ENCODE data around the gene CNBP. TPM values are rescaled to one million over a fixed set of nuclear protein-coding genes. Genes with fewer than 3 reads are reported as not detected.
"Not testable (repeated sequence)": the region's sequence is repeated elsewhere in the genome, so short reads cannot be mapped to it uniquely, and the experiment has no call there.

The CNBP gene
- total RNA-seq, 4 donors from 2014 or later = 390 to 480 (median 421) TPM

- 69 to 71% methylated on average over 6 of the region's 6 CpGs for WGBS, 2 donors
- Histone ChIP-seq H3K9me3 (no peaks in the 10 kb centered on the region), H3K27ac (peak overlapping the region in 1 of 3 donors; percentile 35), H3K4me1 (peaks cover 9 to 16% of the 10 kb centered on the region in 2 donors), H3K27me3 (no peaks in the 10 kb centered on the region), H3K36me3 (no peaks in the 10 kb centered on the region), H3K4me3 (replicated peaks in 1 of 3) (no peak overlapping the region)
- intact Hi-C loops (cut with DNase I) = no loop called here
- TF ChIP-seq POLR2A (IDR thresholded peaks at IDR 0.05) (no peak), CTCF (IDR thresholded peaks at IDR 0.05) (no peak)
- peak; percentile 23 to 38 for DNase-seq
These were observed 42.7 kb upstream of the CNBP start for GRCh38 chr3:129226374-129226773.

- no peak for TF ChIP-seq POLR2A (IDR thresholded peaks at IDR 0.05)
- no peak for TF ChIP-seq CTCF (IDR thresholded peaks at IDR 0.05)
- intact Hi-C loops (cut with DNase I) = no loop called here
- Histone ChIP-seq H3K27ac (peak overlapping the region; percentile 4 to 35 (median 24)), H3K9me3 (no peaks in the 10 kb centered on the region), H3K27me3 (no peaks in the 10 kb centered on the region), H3K4me1 (peaks cover 9 to 16% of the 10 kb centered on the region in 2 donors), H3K36me3 (no peaks in the 10 kb centered on the region), H3K4me3 (replicated peaks in 1 of 3) (no peak overlapping the region)
- peak; percentile 45 to 52 for DNase-seq
- WGBS, 2 donors = 19 to 30% methylated on average over 9 of the region's 9 CpGs
These were observed 41.3 kb upstream of the CNBP start for GRCh38 chr3:129224984-129225393.

- H3K9me3 ChIP-seq; H3K4me3 ChIP-seq (replicated peaks in 1 of 3); DNase-seq; intact Hi-C loops (cut with DNase I); H3K36me3 ChIP-seq; H3K27me3 ChIP-seq: not testable (repeated sequence)
- 67 to 74% methylated on average over 1 of the region's 1 CpG for WGBS, 2 donors
- H3K4me1 ChIP-seq = peaks cover 9 to 14% of the 10 kb centered on the region in 2 donors
- peak overlapping the region; percentile 4 to 38 (median 35) for H3K27ac ChIP-seq
These were observed 40.7 kb upstream of the CNBP start for GRCh38 chr3:129224387-129224786.

- intact Hi-C loops (cut with DNase I) = no loop called here
- TF ChIP-seq POLR2A (IDR thresholded peaks at IDR 0.05) = no peak
- whole genome bisulfite sequencing, 2 donors = 92 to 96% methylated on average over 2 of the region's 2 CpGs
- DNase-seq = no peak
- Histone ChIP-seq H3K4me1 (no peaks in the 10 kb centered on the region), H3K27ac (no peak overlapping the region), H3K27me3 (no peaks in the 10 kb centered on the region), H3K9me3 (no peaks in the 10 kb centered on the region), H3K36me3 (no peaks in the 10 kb centered on the region), H3K4me3 (replicated peaks in 1 of 3) (no peak overlapping the region)
These were observed 35.0 kb upstream of the CNBP start for GRCh38 chr3:129218742-129219141.

GRCh38 chr3:129213238-129213637 is 29.5 kb upstream of the CNBP start:
- Histone ChIP-seq H3K4me3 (replicated peaks in 1 of 3) (no peak overlapping the region), H3K27me3 (no peaks in the 10 kb centered on the region), H3K9me3 (no peaks in the 10 kb centered on the region), H3K36me3 (no peaks in the 10 kb centered on the region), H3K27ac (no peak overlapping the region), H3K4me1 (peaks cover 3 to 13% of the 10 kb centered on the region in 2 donors)
- no peak for TF ChIP-seq POLR2A (IDR thresholded peaks at IDR 0.05)
- TF ChIP-seq CTCF (IDR thresholded peaks at IDR 0.05) = no peak
- no peak for DNase-seq
- intact Hi-C loops (cut with DNase I) = no loop called here
- WGBS, 2 donors = 93 to 97% methylated on average over 5 of the region's 5 CpGs

- TF ChIP-seq POLR2A (IDR thresholded peaks at IDR 0.05) (no peak), CTCF (IDR thresholded peaks at IDR 0.05) (no peak)
- Histone ChIP-seq H3K27me3 (no peaks in the 10 kb centered on the region), H3K4me1 (peaks cover 3 to 13% of the 10 kb centered on the region in 2 donors), H3K4me3 (replicated peaks in 1 of 3) (no peak overlapping the region), H3K36me3 (no peaks in the 10 kb centered on the region), H3K9me3 (no peaks in the 10 kb centered on the region), H3K27ac (peak overlapping the region in 2 of 3 donors; percentile 17 to 40)
- 10 to 21% methylated on average over 6 of the region's 6 CpGs for WGBS, 2 donors
- intact Hi-C loops (cut with DNase I) = no loop called here
- DNase-seq = peak; percentile 82 to 86
These were observed 28.1 kb upstream of the CNBP start for GRCh38 chr3:129211772-129212171.

All from thyroid gland (tissue), 4 donors.